ENCODE data around the gene F12.

- TF ChIP-seq TOX (CRISPR knock-in tag; IDR thresholded peaks at IDR 0.05; ENCODE audit: borderline replicate concordance) (no peak), PPARA (CRISPR knock-in tag; IDR thresholded peaks at IDR 0.05; ENCODE audit: borderline replicate concordance) (no peak), ZNF565 (CRISPR knock-in tag; conservative IDR thresholded peaks at IDR 0.05; ENCODE audit: low read depth) (no peak), OSR1 (CRISPR knock-in tag; IDR thresholded peaks at IDR 0.05) (no peak), BACH2 (CRISPR knock-in tag; IDR thresholded peaks at IDR 0.05; ENCODE audit: borderline replicate concordance) (no peak), CREB5 (CRISPR knock-in tag; IDR thresholded peaks at IDR 0.05; ENCODE audit: low read depth) (no peak), RARB (CRISPR knock-in tag; IDR thresholded peaks at IDR 0.05) (no peak), ZFP3 (CRISPR knock-in tag; IDR thresholded peaks at IDR 0.05) (no peak), ZC3H10 (CRISPR knock-in tag; IDR thresholded peaks at IDR 0.05) (no peak), ARNTL (CRISPR knock-in tag; IDR thresholded peaks at IDR 0.05; ENCODE audit: borderline replicate concordance, low read depth) (no peak), ZNF8 (CRISPR knock-in tag; IDR thresholded peaks at IDR 0.05) (no peak)
- TF ChIP-seq, protein P1, sequence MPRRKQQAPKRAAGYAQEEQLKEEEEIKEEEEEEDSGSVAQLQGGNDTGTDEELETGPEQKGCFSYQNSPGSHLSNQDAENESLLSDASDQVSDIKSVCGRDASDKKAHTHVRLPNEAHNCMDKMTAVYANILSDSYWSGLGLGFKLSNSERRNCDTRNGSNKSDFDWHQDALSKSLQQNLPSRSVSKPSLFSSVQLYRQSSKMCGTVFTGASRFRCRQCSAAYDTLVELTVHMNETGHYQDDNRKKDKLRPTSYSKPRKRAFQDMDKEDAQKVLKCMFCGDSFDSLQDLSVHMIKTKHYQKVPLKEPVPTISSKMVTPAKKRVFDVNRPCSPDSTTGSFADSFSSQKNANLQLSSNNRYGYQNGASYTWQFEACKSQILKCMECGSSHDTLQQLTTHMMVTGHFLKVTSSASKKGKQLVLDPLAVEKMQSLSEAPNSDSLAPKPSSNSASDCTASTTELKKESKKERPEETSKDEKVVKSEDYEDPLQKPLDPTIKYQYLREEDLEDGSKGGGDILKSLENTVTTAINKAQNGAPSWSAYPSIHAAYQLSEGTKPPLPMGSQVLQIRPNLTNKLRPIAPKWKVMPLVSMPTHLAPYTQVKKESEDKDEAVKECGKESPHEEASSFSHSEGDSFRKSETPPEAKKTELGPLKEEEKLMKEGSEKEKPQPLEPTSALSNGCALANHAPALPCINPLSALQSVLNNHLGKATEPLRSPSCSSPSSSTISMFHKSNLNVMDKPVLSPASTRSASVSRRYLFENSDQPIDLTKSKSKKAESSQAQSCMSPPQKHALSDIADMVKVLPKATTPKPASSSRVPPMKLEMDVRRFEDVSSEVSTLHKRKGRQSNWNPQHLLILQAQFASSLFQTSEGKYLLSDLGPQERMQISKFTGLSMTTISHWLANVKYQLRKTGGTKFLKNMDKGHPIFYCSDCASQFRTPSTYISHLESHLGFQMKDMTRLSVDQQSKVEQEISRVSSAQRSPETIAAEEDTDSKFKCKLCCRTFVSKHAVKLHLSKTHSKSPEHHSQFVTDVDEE (CRISPR knock-in tag; IDR thresholded peaks at IDR 0.05), result no peak
- TF ChIP-seq, protein P2, sequence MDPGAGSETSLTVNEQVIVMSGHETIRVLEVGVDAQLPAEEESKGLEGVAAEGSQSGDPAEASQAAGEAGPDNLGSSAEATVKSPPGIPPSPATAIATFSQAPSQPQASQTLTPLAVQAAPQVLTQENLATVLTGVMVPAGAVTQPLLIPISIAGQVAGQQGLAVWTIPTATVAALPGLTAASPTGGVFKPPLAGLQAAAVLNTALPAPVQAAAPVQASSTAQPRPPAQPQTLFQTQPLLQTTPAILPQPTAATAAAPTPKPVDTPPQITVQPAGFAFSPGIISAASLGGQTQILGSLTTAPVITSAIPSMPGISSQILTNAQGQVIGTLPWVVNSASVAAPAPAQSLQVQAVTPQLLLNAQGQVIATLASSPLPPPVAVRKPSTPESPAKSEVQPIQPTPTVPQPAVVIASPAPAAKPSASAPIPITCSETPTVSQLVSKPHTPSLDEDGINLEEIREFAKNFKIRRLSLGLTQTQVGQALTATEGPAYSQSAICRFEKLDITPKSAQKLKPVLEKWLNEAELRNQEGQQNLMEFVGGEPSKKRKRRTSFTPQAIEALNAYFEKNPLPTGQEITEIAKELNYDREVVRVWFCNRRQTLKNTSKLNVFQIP (CRISPR knock-in tag; IDR thresholded peaks at IDR 0.05; ENCODE audit: borderline replicate concordance, low read depth), result no peak
Observed at GRCh38 chr5:177367323-177367848, 42.0 kb downstream of the F12 start.

Data from SK-N-SH treated with all-trans-retinoic acid at 6 μM for 48 hours (cell line).